OCI-LY3 (cell line): ENCODE measurements around the gene PHKA1.

Source experiments
- CTCF ChIP-seq: fragments of 200-600, 300-600 bp; sonication (generic); IDR thresholded peaks from 2 replicates; pipeline ENCODE4 v1.5.1; 2014; ENCODE audit warnings: antibody characterized with exemption, low read length, low read depth
- EZH2phosphoT487 ChIP-seq: fragments of 200-600 bp; shearing (Covaris generic); IDR thresholded peaks from 2 replicates; pipeline ENCODE4 v1.6.1; 2018; ENCODE audit warnings: antibody characterized with exemption, mixed run types, low read depth

GRCh38 chrX:72620550-72621145, 93.5 kb downstream of the PHKA1 start:
- TF ChIP-seq CTCF (no peak), EZH2phosphoT487 (no peak)
